ENCODE data around the gene NFX1. TPM values are rescaled to one million over a fixed set of nuclear protein-coding genes. Genes with fewer than 3 reads are reported as not detected.

Gene NFX1
- total RNA-seq, 1 experiment from 2014 or later: 15.4 TPM

DNA sequence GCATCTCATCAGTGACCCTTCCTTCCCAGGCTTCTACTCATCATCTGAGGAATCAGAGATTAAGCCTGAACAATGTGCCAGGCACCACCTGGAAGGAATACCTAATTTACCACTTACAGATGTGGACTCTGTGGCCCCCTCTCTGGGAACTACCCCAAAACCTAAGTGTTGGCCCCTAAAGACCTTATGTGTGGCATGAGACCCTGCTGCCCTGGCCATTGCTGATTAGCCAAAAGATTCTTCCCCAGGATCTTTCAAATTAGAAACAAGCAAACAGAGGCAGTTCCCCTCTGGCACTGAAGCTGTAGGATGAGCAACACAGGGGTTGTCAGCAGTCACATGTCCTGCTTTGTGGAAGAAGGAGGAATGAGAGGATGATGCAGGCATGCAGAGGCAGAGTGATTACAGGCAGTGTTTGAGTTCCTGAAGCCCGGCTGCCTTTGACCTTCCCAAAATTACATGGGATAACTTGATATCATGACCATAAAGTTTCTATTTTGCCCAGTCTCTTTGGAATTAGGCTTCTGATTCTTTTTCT is 39.8 kb upstream of the NFX1 start:
- no peaks in the 10 kb centered on the region for H3F3A ChIP-seq (ENCODE audit: low read length, unreplicated experiment)
- no peak overlapping the region for H3K4me3 ChIP-seq (ENCODE audit: low read length)
- H4K20me1 ChIP-seq (ENCODE audit: low read length): no peaks in the 10 kb centered on the region
- H3K27me3 ChIP-seq (ENCODE audit: low read length): no peaks in the 10 kb centered on the region
- H3K4me2 ChIP-seq (ENCODE audit: low read length): no peak overlapping the region
- H3K9me3 ChIP-seq (ENCODE audit: low read length): no peaks in the 10 kb centered on the region
- ChIA-PET CTCF (no interaction called here), POLR2A (ENCODE audit: unreplicated experiment) (no interaction called here)
- no peak overlapping the region for H2AFZ ChIP-seq (ENCODE audit: low read length)
- no peak overlapping the region for H3K9ac ChIP-seq (ENCODE audit: low read length)
- TF ChIP-seq EZH2 (IDR thresholded peaks at IDR 0.05; ENCODE audit: low read length, unreplicated experiment): no peak
- TF ChIP-seq, protein P1, sequence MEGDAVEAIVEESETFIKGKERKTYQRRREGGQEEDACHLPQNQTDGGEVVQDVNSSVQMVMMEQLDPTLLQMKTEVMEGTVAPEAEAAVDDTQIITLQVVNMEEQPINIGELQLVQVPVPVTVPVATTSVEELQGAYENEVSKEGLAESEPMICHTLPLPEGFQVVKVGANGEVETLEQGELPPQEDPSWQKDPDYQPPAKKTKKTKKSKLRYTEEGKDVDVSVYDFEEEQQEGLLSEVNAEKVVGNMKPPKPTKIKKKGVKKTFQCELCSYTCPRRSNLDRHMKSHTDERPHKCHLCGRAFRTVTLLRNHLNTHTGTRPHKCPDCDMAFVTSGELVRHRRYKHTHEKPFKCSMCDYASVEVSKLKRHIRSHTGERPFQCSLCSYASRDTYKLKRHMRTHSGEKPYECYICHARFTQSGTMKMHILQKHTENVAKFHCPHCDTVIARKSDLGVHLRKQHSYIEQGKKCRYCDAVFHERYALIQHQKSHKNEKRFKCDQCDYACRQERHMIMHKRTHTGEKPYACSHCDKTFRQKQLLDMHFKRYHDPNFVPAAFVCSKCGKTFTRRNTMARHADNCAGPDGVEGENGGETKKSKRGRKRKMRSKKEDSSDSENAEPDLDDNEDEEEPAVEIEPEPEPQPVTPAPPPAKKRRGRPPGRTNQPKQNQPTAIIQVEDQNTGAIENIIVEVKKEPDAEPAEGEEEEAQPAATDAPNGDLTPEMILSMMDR (conservative IDR thresholded peaks at IDR 0.05; ENCODE audit: low read depth, low read length): no peak
- no peak for TF ChIP-seq EZH2phosphoT487 (IDR thresholded peaks at IDR 0.05; ENCODE audit: borderline replicate concordance, low read length)
- intact Hi-C loops (cut with micrococcal nuclease): no loop called here
- ATAC-seq (peak; percentile 54; the same call in 1 of the 2 replicates), DNase-seq (no peak)
- no peaks in the 10 kb centered on the region for H3K4me1 ChIP-seq (ENCODE audit: insufficient read depth, low read length)
- H3K79me2 ChIP-seq (ENCODE audit: low read length): no peaks in the 10 kb centered on the region
- H3K36me3 ChIP-seq (ENCODE audit: low read depth, low read length): peaks cover 14% of the 10 kb centered on the region
- no peak overlapping the region for H3K27ac ChIP-seq (ENCODE audit: low read length)
- no peaks in the 10 kb centered on the region for H3K9me2 ChIP-seq (replicated peaks; ENCODE audit: low read length)
- BruUV-seq (replicated peaks): no TSS peak

DNA sequence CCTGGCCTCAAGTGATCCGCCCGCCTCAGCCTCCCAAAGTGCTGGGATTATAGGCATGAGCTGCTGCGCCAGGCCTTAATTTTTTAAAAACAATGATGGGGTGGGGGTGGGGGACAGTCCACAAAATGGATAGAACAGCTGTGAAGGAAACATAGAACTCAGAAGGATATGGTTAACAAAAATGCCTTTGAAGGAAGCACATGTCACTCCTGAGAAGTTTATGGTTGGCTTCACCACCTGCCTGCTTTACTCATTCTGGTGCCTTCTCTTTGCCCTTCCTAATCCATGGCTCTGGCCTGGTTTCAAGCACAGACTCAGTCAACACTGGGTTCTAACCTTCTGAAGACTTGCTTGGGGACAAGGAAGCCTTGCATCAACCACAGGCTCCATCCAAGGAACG is 36.1 kb upstream of the NFX1 start:
- ChIA-PET CTCF (no interaction called here), POLR2A (ENCODE audit: unreplicated experiment) (no interaction called here)
- Histone ChIP-seq H3K27me3 (ENCODE audit: low read length) (no peaks in the 10 kb centered on the region), H3K36me3 (ENCODE audit: low read depth, low read length) (peaks cover 40% of the 10 kb centered on the region), H4K20me1 (ENCODE audit: low read length) (no peaks in the 10 kb centered on the region), H3K4me3 (ENCODE audit: low read length) (no peak overlapping the region), H3K79me2 (ENCODE audit: low read length) (peaks cover 1% of the 10 kb centered on the region; the same call in 1 of the 2 replicates), H3K27ac (ENCODE audit: low read length) (no peak overlapping the region), H2AFZ (ENCODE audit: low read length) (no peak overlapping the region), H3K4me1 (ENCODE audit: insufficient read depth, low read length) (no peaks in the 10 kb centered on the region), H3F3A (ENCODE audit: low read length, unreplicated experiment) (peaks cover 4% of the 10 kb centered on the region), H3K9ac (ENCODE audit: low read length) (no peak overlapping the region), H3K9me2 (replicated peaks; ENCODE audit: low read length) (no peaks in the 10 kb centered on the region), H3K4me2 (ENCODE audit: low read length) (no peak overlapping the region), H3K9me3 (ENCODE audit: low read length) (no peaks in the 10 kb centered on the region)
- ATAC-seq (no peak), DNase-seq (no peak)
- TF ChIP-seq EZH2phosphoT487 (IDR thresholded peaks at IDR 0.05; ENCODE audit: borderline replicate concordance, low read length) (no peak), EZH2 (IDR thresholded peaks at IDR 0.05; ENCODE audit: low read length, unreplicated experiment) (no peak)
- TF ChIP-seq, protein P1 (conservative IDR thresholded peaks at IDR 0.05; ENCODE audit: low read depth, low read length): no peak
- no TSS peak for BruUV-seq (replicated peaks)
- intact Hi-C loops (cut with micrococcal nuclease): no loop called here

GRCh38 chr9:33255014-33255413 is 35.3 kb upstream of the NFX1 start:
- BruUV-seq (replicated peaks): no TSS peak
- H3K36me3 ChIP-seq (ENCODE audit: low read depth, low read length): peaks cover 48% of the 10 kb centered on the region

More at GRCh38 chr9:33255014-33255413, 35.3 kb upstream of the NFX1 start:
- Histone ChIP-seq H3K9me3 (ENCODE audit: low read length) (no peaks in the 10 kb centered on the region), H3K79me2 (ENCODE audit: low read length) (peaks cover 5% of the 10 kb centered on the region; the same call in 1 of the 2 replicates), H3K4me3 (ENCODE audit: low read length) (no peak overlapping the region), H3K9me2 (replicated peaks; ENCODE audit: low read length) (no peaks in the 10 kb centered on the region), H3K4me1 (ENCODE audit: insufficient read depth, low read length) (no peaks in the 10 kb centered on the region), H3K27me3 (ENCODE audit: low read length) (no peaks in the 10 kb centered on the region), H3F3A (ENCODE audit: low read length, unreplicated experiment) (peaks cover 4% of the 10 kb centered on the region), H3K27ac (ENCODE audit: low read length) (no peak overlapping the region), H4K20me1 (ENCODE audit: low read length) (no peaks in the 10 kb centered on the region), H2AFZ (ENCODE audit: low read length) (no peak overlapping the region), H3K9ac (ENCODE audit: low read length) (no peak overlapping the region), H3K4me2 (ENCODE audit: low read length) (no peak overlapping the region)
- ATAC-seq (no peak), DNase-seq (no peak)
- TF ChIP-seq EZH2phosphoT487 (IDR thresholded peaks at IDR 0.05; ENCODE audit: borderline replicate concordance, low read length): no peak
- TF ChIP-seq EZH2 (IDR thresholded peaks at IDR 0.05; ENCODE audit: low read length, unreplicated experiment): no peak
- TF ChIP-seq, protein P1 (conservative IDR thresholded peaks at IDR 0.05; ENCODE audit: low read depth, low read length): no peak
- ChIA-PET CTCF (no interaction called here), POLR2A (ENCODE audit: unreplicated experiment) (no interaction called here)
- intact Hi-C loops (cut with micrococcal nuclease): no loop called here
